Adrenal gland (tissue), 12 donors: Measurements from ENCODE around the gene RBMS1. TPM values are rescaled to one million over a fixed set of nuclear protein-coding genes. Genes with fewer than 3 reads are reported as not detected.

Experiments used
- DNase-seq, 7 donors: peaks; one replicate each; pipeline ENCODE4 v3.0.0-alpha.2; 2019 to 2020
- H3K27ac ChIP-seq, 5 donors: fragments of 200-600 bp; sonication (generic) in 4 of 5; 1 replicate in 3 of 5; 2 replicates in 2 of 5; pipeline versions ENCODE4 v1.5.1 to v1.8.0; 2016 to 2020; ENCODE audit warnings: mild to moderate bottlenecking in 1 of 5
- H3K27me3 ChIP-seq: fragments of 200-600 bp; 2 replicates; pipeline ENCODE4 v1.8.0; 2021
- H3K36me3 ChIP-seq, 2 donors: fragments of 200-600 bp; replicated peaks in 1 of 2; 1 replicate in 1 of 2; 2 replicates in 1 of 2; pipeline versions ENCODE4 v1.5.1 to v1.8.0; 2018 to 2022
- H3K4me1 ChIP-seq, 2 donors: fragments of 200-600 bp; replicated peaks in 1 of 2; 1 replicate in 1 of 2; 2 replicates in 1 of 2; pipeline versions ENCODE4 v1.5.1 to v1.8.0; 2018 to 2021
- H3K4me3 ChIP-seq, 4 donors: fragments of 200-600 bp; sonication (generic) in 3 of 4; one replicate each; pipeline ENCODE4 v1.5.1; 2016 to 2018
- H3K9me3 ChIP-seq, 3 donors: fragments of 200-600 bp; sonication (generic) in 1 of 3; replicated peaks in 1 of 3; 1 replicate in 2 of 3; 2 replicates in 1 of 3; pipeline versions ENCODE4 v1.5.1 to v1.8.0; 2016 to 2021
- POLR2A ChIP-seq, 2 donors: fragments of 450-650 bp; IDR thresholded peaks; one replicate each; pipeline ENCODE4 v1.6.1; 2017; ENCODE audit warnings: antibody characterized with exemption in 2 of 2, mild to moderate bottlenecking in 2 of 2, moderate library complexity in 1 of 2
- WGBS, 4 donors: extraction: QIAGEN DNeasy Blood & Tissue Kit in 2 of 4; methylation state at CpG; one replicate each; pipeline versions ENCODE4 v1.1.5 to v1.1.7; 2013 to 2017; 5-methylcytosine and 5-hydroxymethylcytosine counted together
- intact Hi-C, 2 donors: fragments of 100-400 bp; cut with DNase I; formaldehyde crosslinking; loops; one replicate each; pipeline versions ENCODE4 v1.14.1 to v1.15.0; 2022 to 2023
- polyA plus RNA-seq, 3 donors: library from polyadenylated mRNA; stranded (reverse); fragments of 200-250 nt in 2 of 3; fragments of 350-450 nt in 1 of 3; fragmentation: Illumina TruSeq in 1 of 3; extraction: RNeasy Lipid Tissue Mini Kit (QIAGEN cat#74804) in 1 of 3; gene quantifications; one replicate each; pipeline ENCODE4 v1.2.3, GENCODE V29; 2013 to 2014
- total RNA-seq, 9 donors: library from RNA; depleted of rRNA in 4 of 9; stranded (reverse); fragments of >200 nt in 4 of 9; fragments of 120-200 nt in 1 of 9; fragmentation: NEBNext Ultra II Directional in 1 of 9; extraction: Animal tissue kit (Norgen Biotek cat#: 25700) in 1 of 9; gene quantifications; one replicate each; pipeline versions ENCODE4 v1.1.0 to v1.2.4, GENCODE V29; 2013 to 2023
- TF ChIP-seq, protein P1 (sequence below), 6 experiments: fragments of 450-650 bp in 4 of 6; fragments of 200-600 bp in 2 of 6; sonication (generic) in 1 of 6; IDR thresholded peaks; 1 replicate in 5 of 6; 2 replicates in 1 of 6; pipeline versions ENCODE4 v1.5.1 to v1.8.0; 2016 to 2021; ENCODE audit warnings: antibody characterized with exemption in 6 of 6, mild to moderate bottlenecking in 2 of 6, moderate library complexity in 1 of 6
- donor health status: healthy with polysubstance abuse.
- donor health status: Bipolar disorder and iron deficiency.
- donor health status: DM: yes; HTN: yes; CAD: no.
- donor health status: DM: no; HTN: no; CAD: no.
- donor health status: DM: no; HTN: no; CAD: no.
- donor health status: DM: yes; HTN: yes; CAD: no.

The RBMS1 gene
- total and polyA plus RNA-seq, 12 donors = 24.2 to 62.1 (median 37.1) TPM

GRCh38 chr2:160334028-160334741 lies 159.4 kb downstream of the RBMS1 start:
- no peaks in the 10 kb centered on the region for H3K27me3 ChIP-seq
- TF ChIP-seq, protein P1, sequence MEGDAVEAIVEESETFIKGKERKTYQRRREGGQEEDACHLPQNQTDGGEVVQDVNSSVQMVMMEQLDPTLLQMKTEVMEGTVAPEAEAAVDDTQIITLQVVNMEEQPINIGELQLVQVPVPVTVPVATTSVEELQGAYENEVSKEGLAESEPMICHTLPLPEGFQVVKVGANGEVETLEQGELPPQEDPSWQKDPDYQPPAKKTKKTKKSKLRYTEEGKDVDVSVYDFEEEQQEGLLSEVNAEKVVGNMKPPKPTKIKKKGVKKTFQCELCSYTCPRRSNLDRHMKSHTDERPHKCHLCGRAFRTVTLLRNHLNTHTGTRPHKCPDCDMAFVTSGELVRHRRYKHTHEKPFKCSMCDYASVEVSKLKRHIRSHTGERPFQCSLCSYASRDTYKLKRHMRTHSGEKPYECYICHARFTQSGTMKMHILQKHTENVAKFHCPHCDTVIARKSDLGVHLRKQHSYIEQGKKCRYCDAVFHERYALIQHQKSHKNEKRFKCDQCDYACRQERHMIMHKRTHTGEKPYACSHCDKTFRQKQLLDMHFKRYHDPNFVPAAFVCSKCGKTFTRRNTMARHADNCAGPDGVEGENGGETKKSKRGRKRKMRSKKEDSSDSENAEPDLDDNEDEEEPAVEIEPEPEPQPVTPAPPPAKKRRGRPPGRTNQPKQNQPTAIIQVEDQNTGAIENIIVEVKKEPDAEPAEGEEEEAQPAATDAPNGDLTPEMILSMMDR (IDR thresholded peaks at IDR 0.05) = no peak
- TF ChIP-seq POLR2A (IDR thresholded peaks at IDR 0.05) = no peak
- no peak for DNase-seq
- H3K36me3 ChIP-seq = no peaks in the 10 kb centered on the region
- no peaks in the 10 kb centered on the region for H3K9me3 ChIP-seq
- no peak overlapping the region for H3K27ac ChIP-seq
- peaks cover 0 to 57% of the 10 kb centered on the region in 2 donors for H3K4me1 ChIP-seq
- no peak overlapping the region for H3K4me3 ChIP-seq
- intact Hi-C loops = no loop called here
- WGBS, 4 donors = 71 to 75% (median 74%) methylated on average over 4 of the region's 4 CpGs

DNA sequence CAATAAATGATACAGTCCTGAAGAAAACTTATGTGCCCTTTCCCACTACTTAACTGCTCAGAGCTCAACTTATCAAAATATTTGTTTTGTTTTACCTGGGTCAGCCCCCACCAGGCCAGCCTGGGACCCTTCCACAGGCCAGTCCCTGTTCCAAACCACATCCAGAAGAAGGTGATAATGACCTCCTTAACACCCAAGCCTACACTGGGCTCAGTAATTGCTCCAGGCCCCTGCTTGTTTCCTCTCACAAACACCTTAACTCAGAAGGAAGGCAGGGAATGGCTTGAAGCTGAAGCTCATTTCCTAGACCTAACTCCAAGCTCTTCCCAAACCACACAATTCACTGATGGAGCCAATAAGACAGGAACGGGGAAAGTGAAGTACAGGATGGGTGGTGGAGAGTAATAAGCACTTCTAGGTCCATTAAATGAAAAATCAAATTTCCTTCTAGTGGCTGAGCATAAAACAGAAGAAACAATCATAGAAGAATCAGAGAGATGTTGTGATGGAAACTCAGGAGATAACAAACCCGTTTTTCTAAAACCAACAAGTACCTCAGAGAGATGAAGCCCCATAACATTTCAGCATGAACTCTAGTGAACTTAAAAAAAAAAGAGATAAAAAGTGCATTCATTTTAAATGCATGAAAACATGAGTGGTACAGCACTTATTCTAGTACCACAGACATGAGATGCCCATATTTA lies 160.1 kb downstream of the RBMS1 start:
- Histone ChIP-seq H3K4me3 (no peak overlapping the region), H3K36me3 (no peaks in the 10 kb centered on the region), H3K9me3 (no peaks in the 10 kb centered on the region), H3K27me3 (no peaks in the 10 kb centered on the region), H3K27ac (peak overlapping the region in 1 of 5 donors; percentile 18), H3K4me1 (peaks cover 0 to 57% of the 10 kb centered on the region in 2 donors)
- DNase-seq = no peak
- WGBS, 4 donors = 72 to 85% (median 77%) methylated on average over 2 of the region's 2 CpGs
- intact Hi-C loops = no loop called here
- TF ChIP-seq POLR2A (IDR thresholded peaks at IDR 0.05) = no peak
- TF ChIP-seq, protein P1 (IDR thresholded peaks at IDR 0.05) = no peak

DNA sequence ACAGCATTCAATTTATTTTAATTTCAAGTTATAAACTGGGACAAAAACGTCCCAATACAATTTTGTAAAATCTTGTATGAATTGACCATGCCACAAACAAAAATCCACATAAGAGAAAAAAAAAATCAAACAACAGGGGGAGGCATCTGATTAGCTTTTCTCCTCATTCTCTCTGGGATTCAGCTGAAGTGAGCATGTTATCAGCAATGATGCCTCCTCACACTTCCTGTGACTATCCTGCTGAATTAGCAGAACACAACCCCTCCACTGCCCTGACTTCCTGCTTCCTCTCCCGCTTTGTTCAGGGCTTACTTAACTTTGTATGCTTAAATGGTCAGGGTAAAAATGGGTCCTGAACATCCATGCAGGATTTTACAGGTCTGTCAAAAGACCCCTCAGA lies 161.3 kb downstream of the RBMS1 start:
- Histone ChIP-seq H3K27ac (no peak overlapping the region), H3K36me3 (no peaks in the 10 kb centered on the region), H3K27me3 (no peaks in the 10 kb centered on the region), H3K4me3 (no peak overlapping the region), H3K9me3 (no peaks in the 10 kb centered on the region), H3K4me1 (peaks cover 0 to 63% of the 10 kb centered on the region in 2 donors)
- intact Hi-C loops = no loop called here
- no peak for TF ChIP-seq POLR2A (IDR thresholded peaks at IDR 0.05)
- TF ChIP-seq, protein P1 (IDR thresholded peaks at IDR 0.05) = peak in 3 of 6 experiments; percentile 15 to 35 (median 15)
- peak; percentile 29 to 68 (median 39) for DNase-seq
- 37 to 50% (median 47%) methylated on average over 2 of the region's 2 CpGs for WGBS, 4 donors

DNA sequence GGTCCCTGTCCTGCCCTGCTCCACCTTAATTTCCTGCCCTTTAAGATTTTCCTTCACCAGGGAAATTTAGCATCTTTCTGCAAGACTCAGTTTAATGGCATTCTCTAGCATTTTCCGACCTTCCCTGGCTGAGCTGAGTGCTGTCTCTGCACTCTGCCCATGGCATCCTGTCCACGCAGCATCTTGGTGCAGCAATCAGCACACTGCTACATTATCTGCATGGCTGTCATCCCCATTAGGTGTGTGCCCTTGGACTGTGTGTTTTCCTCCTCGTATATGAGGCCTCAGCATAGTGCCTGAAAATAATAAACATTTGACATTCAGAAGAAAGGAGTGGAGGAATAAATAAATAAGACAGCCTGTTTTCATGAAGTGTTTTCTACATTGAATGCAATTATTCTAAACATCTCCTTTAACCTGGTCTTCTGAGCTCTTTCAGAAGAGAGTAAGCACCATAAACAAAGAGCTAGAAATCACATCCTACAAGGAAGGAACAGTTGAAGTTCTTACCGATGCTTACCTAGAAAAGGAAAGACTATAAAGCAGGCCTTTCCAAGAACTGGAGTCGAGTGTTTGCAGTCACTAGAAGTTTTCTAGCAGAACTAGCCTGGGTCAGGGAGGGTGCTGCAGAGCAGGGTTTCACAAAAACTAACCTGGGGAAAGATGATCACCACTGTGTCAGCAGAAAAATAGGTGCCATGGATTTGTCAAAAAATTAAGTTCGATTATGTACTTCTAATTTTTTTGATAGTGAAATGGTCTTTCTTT lies 162.2 kb downstream of the RBMS1 start:
- Histone ChIP-seq H3K27me3 (no peaks in the 10 kb centered on the region), H3K4me3 (no peak overlapping the region), H3K36me3 (no peaks in the 10 kb centered on the region), H3K9me3 (no peaks in the 10 kb centered on the region), H3K4me1 (peaks cover 0 to 66% of the 10 kb centered on the region in 2 donors), H3K27ac (no peak overlapping the region)
- TF ChIP-seq, protein P1 (IDR thresholded peaks at IDR 0.05) = no peak
- no peak for TF ChIP-seq POLR2A (IDR thresholded peaks at IDR 0.05)
- WGBS, 4 donors = 66 to 74% (median 72%) methylated on average over 6 of the region's 6 CpGs
- intact Hi-C loops = no loop called here
- no peak for DNase-seq
